Ammon's horn (tissue), 1 donor: ENCODE measurements around the gene PDE4C.

Source experiments
- DNase-seq: peaks from one replicate; pipeline ENCODE4 v3.0.0-alpha.2; 2016; ENCODE audit warnings: low spot score

Gene PDE4C

DNA sequence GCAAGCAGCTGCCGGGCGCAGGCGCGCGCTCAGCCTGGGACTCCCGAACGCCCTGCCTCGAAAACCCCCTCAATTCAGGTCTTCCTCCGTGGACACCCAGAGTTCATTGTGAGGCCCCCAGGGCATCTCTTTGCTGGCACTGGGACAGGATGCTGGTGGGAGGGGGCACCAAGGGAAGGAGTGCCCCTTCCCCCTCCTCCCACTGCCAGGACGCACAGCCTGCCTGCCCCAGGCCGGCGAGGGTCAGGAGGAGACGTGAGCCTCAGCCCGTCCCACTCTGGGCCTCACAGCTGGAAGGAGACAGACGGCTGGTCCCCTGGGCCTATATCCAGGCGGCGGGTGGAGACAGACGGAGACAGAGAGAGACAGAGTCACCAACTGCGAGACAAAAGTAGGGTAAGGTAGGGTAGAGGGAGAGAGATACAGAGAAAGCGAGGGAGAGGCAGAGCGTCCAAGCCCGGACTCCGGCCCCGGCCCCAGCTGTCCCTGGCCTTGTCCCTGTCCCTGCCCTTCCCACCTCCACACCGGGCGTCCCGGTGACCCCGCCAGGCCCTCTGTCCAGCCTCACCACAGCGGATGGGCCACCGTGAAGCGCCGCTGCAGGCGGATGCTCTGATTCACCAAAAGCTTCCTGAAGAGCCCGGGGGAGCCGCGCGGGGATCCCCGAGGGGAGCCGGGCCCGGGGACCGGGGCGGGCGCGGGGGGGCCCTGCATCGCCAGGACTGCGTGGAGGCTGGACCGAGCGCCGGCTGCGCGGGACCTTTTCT is at the start of gene PDE4C:
PDE4C (minus strand) TSS at position 737 of the 767 bp plus-strand sequence; CDS start at position 714, 23 bp downstream.
- DNase-seq = no peak

- peak; percentile 77 for DNase-seq
Measured at GRCh38 chr19:18274781-18275356, 48.6 kb upstream of the PDE4C start.

- no peak for DNase-seq
Measured at GRCh38 chr19:18274219-18274780, 48.1 kb upstream of the PDE4C start, which contains the start of gene IQCN. TSS of gene IQCN (minus strand) at chr19:18274452. CDS start at chr19:18269478, 4,974 bp downstream.

DNA sequence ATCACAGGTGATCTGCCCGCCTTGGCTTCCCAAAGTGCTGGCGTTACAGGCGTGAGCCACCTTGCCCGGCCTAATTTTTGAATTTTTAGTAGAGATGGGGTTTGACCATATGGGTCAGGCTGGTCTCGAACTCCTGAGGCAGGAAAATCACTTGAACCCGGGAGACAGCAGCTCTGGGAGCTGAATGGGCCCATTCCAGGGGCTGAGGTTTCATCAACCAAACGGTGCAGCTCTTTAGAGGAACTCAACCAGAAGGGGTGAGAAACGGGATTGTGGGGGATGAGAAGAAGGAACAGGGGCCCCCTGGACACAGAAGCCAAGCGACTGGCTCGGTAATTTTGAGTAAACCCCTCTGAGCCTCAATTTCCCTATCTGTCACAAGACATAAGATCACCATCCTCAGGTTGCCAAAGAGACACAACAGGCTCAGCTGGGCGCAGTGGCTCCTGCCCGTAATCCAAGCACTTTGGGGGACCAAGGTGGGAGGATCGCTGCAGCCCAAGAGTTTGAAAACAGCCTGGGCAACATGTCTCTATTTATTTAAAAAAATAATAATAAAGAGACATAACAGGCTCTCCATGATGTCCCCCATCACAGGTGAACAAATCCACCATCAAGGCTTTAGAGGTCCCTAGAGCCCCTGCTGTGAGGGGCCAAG is 47.5 kb upstream of the PDE4C start:
- DNase-seq = no peak

DNA sequence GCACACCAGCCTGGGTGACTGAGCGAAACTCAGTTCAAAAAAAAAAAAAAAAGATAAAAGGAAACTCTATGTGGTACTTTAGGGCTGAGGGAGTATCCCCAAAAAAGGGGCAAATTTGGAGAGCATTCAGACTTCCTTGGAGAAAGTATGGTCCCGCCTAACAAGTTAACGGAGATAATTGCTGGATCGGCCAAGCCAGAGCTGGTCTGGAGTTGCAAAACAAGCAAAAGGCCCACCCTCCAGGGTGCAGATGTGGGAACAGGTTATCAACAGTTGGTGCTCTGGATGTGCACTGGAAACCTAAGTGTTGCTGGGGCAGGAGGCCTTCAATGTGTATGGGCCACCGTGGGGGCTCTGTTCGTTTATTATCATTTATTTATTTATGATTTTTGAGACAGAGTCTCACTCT is 45.2 kb upstream of the PDE4C start:
- no peak for DNase-seq

DNA sequence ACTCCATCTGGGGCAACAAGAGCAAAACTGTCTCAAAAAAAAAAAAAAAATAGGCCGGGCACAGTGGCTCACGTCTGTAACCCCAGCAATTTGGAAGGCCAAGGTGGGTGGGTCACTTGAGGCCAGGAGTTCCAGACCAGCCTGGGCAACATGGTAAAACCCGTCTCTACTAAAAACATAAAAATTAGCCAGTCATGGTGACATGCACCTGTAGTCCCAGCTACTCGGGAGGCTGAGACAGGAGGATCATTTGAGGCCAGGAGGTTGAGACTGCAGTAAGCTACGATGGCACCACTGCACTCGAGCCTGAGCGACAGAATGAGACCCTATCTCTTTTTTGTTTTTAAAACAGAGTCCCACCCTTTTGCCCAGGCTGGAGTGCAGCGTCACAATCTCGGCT is 44.1 kb upstream of the PDE4C start:
- DNase-seq = no peak

DNA sequence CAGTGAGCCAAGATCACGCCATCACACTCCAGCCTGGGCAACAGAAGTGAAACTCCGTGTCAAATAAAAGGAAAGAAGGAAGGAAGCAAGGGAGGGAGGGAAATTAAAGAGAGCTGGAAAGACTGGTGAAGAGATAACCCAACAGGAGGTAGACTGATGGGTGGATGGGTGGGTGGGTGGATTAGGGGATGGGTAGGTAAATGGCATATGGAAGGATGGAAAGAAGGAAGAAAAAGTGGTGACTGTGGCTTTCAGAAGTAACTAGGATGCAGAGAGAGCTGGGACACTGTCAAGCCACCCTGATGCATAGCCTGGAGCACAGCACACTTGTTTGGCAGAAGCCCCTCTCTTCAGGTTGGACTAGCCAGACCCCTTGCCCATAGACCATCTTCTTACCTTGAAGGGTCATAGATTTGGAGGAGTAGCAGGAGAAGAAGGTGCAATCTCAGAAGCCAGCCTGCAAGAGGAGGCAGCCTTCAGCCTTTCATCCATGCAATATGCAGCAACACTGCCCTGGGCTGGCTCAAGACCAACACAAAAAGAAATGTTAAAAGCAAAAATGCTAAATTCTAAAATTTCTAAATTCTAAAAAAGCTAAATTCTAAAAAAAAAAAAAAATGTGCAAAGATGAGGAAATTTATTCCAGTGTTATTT is 43.0 kb upstream of the PDE4C start:
- no peak for DNase-seq

- DNase-seq = no peak
Measured at GRCh38 chr19:18266771-18267686, 40.8 kb upstream of the PDE4C start.

DNA sequence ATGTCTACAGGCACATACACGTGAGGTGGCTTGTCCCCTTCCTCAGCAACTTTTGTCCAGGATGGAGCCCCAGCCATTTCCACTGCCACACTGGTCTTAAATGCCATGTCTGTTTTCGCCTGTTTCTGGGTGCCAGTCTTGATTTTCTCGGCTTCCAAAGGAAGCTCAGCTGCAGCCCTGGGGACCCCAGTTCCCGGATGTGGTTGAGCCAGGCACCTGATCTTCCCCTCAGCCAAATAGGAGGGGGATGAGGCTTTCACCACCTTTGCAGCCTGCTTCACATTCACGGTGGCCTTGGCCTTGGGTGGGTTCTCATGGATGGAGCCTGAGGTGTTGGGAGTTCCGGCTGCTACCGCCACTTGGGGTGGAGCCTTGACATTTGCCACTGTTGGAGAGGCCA is 39.3 kb upstream of the PDE4C start:
- DNase-seq = no peak

DNA sequence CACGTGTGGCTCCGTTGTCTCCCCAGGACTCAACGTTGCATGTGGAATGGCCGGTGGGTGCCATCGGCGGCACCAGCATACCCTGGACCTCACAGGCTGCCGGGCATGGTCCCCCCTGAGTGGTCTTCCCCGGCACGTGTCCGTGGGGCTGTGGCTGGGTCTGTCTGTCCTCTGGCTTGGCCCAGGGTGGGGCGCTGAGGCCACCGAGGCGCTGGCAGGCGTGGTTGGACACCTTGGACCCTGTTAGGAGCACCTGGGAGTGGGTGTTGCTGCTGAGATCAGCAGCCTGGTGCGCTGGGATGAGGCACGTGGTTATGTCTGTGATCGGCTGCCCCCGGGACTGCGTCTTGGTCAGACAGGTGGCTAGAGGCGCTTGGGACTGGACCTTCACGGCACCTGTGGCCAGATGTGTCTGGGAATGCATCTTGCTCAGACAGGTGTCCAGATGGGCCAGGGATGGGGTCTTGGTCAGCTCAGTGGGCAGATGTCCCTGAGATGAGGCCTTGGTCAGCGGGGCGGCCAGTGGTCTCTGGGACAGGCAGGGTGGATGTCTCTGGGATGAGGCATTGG is 38.8 kb upstream of the PDE4C start:
- no peak for DNase-seq

GRCh38 chr19:18264137-18264854 is 38.1 kb upstream of the PDE4C start:
- DNase-seq = no peak

- no peak for DNase-seq
Measured at GRCh38 chr19:18263324-18264136, 37.3 kb upstream of the PDE4C start.

DNA sequence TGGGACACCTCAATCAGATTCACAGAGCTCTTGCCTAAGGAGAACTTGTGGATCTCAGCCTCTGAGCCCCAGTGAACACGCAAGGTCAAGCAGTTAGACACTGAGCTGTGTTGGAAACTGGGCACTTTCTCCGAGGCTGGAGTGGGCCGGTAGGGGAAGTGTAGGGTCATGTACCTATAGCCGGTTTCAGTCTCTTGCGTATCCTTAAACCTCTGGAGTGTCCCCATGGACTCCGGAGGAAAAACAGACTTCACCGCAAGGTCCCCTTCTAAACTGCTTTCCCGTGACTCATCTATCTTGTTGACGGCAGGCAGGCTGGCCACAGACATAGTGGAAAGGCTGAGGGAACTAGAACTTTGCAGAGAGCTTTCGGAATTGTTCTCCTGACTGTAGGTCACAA is 36.7 kb upstream of the PDE4C start:
- DNase-seq = no peak

GRCh38 chr19:18262144-18262543 is 35.9 kb upstream of the PDE4C start:
- no peak for DNase-seq

DNA sequence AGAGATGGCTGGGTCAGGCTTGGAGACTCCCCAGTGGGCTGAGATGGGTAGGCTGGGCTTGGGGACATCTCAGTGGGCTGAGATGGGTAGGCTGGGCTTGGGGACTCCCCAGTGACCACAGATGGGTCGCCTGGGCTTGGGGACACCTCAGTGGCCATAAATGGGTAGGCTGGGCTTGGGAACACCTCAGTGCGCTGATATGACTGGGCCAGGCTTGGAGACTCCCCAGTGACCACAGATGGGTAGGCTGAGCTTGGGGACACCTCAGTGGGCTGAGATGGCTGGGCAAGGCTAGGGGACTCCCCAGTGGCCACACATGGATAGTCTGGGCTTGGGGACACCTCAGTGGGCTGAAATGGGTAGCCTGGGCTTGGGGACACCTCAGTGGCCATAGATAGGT is 35.2 kb upstream of the PDE4C start:
- no peak for DNase-seq

DNA sequence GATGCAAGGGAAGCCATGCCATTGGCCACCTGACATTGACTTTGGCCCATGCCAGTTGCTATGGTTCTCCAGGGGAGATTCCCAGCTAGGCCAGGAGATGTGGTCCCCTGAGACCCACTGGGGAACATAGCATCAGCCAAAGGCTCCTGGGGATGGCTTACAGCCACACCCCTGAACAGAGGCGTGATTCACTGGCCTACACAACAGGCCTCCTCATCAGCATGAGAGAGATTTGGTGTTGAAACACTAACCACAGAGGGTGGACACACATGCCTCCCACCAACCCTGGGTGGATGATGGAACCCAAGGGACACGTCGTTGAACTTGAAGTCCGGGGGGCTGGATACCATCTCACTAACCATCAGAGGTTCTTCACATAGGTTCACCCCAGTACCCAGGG is 33.7 kb upstream of the PDE4C start:
- no peak for DNase-seq

DNA sequence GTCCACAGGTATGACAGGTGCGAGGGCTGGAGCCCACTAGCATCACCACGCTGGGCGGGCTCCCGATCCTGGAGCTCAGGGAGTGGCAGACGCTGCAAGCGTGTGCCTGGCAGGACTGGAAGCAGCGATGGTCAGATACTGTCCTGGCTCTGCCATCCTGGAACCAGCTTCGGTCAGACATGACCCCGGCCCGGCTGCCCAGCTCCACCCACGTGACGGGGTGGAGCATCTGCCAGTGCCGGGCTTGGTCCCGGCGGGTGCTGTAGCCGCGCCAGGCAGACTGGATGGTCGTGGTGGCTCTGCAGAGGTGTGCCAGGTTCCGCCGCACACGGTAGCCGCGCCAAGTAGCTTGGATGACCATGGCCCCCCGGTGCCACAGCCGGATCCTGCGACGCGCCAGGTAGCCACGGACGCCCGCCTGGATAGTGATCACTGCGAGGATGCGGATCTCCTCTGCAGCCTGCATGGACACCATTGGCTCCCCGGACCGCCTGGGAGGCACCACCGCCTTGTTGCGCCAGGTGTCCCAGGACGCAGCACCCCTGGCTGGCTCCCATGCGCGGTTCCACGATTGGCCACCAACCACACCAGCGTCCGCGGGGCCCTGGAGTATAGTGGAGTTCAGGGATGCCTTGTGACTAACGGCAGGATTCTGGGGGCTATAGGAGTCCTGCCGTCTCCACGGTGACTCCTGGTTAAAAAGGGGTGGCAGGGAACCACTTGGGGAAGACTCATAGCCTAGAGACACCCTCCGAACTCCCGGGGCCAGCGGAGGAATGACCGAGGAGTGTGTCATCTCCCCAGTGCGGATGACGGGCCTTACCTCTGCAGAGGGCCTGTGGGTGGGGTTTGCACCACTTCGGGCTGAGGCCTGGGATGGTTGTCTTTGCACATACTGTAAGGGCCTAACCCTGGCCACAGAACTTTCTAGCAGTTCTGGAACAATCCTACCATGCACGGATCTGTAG is 31.5 kb upstream of the PDE4C start:
- no peak for DNase-seq
